Femur (tissue), 1 donor: Measurements from ENCODE around the gene GRID2IP.
A peak's percentile ranks its signal among the peaks of the same experiment; 100 is the strongest.
"Not testable (repeated sequence)": the region's sequence is repeated elsewhere in the genome, so short reads cannot be mapped to it uniquely, and the experiment has no call there.

Experiments used
- DNase-seq: peaks from one replicate; pipeline ENCODE4 v3.0.0-alpha.2; 2017

GRID2IP gene

DNA sequence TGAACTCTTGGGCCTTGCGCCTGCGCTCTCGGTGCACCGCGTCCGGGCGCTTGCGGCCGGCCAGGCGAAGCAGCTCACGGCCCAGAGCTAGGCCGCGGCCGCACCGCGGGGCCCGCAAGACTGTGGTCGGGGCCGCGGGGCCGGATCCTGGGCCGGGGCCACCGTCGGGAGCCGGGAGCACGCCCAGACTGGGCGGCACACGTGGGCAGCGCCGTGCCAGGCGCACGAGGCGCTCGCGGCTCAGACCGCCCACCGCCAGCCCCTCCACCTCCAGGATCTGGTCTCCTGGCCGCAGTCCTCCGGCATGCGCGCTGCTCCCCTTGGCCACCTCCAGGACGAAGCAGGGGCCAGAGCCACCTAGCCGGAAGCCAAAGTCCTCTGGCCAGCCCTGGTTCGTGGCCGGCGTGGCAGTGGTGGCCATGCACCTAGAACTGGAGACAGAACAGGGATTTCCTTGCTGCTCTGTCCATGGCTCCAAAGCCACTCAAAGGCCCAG, at the start of gene GRID2IP:
Gene GRID2IP (minus strand): TSS at position 446 of the 496 bp plus-strand sequence. CDS start 25 bp downstream, at position 421.
- no peak for DNase-seq

GRCh38 chr7:6600093-6600492, 48.8 kb upstream of the GRID2IP start:
- no peak for DNase-seq

DNA sequence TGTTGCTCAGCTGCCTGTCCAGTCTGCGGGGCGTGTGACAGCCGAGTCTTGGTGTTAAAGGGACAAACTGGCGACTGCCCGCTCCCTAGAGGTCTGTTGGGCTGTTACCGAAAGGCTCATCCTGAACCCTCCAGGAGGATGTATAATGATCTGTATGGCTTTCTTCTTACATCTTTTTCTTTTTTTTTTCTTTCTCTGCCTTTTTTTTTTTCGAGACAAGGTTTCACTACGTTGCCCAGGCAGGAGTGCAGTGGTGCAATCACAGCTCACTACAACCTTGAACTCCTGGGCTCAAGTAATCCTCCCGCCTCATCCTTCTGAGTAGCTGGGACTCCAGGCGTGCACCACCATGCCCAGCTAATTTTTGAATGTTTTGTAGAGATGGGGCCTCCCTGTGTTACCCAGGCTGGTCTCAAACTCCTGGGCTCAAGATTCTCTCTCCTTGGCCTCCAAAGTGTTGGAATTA, 39.4 kb upstream of the GRID2IP start:
- DNase-seq: no peak

GRCh38 chr7:6589829-6590644, 38.8 kb upstream of the GRID2IP start, which contains the start of gene INTS15:
Gene INTS15 (plus strand): TSS chr7:6590021. CDS start chr7:6590284, 263 bp downstream.
- DNase-seq: peak; percentile 87

DNA sequence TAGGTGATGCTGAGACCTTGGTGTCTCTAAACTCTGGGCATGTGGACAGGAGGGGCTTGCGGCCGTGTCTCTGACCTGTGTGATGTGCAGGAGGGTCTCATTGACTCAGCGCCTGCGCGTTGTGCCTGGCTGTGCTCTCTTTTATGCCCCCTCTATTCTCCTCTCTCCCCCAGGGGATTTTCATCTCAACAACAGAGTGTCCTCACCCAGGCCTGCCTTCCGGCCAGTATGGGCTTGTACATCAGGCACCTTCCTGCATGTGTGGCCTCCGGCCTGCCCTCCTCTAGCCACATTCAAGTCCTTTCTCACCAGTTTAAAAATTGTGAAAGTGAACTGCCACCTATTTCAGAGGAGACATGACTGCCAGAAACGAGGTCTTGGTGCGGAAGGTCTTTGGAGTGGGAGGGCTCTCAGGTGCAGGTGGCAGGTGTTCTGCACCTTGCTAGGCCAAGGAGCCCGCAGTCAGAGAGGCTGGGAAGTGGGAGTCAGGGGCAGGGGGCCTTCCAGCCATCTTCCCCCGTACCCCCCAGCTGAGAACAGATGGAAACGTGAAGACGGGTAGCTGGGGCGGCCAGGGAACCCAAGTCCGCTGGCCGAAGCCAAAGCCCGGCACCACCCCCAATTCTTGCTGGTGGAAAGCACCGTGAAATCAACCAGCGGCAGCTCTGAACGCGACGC, 38.0 kb upstream of the GRID2IP start:
- DNase-seq: no peak

- DNase-seq: no peak
These were observed 37.3 kb upstream of the GRID2IP start for GRCh38 chr7:6588566-6588965.

GRCh38 chr7:6585746-6586432, 34.6 kb upstream of the GRID2IP start:
- DNase-seq: not testable (repeated sequence)

- DNase-seq: no peak
These were observed 28.2 kb upstream of the GRID2IP start for GRCh38 chr7:6579446-6579845.

- no peak for DNase-seq
These were observed 27.1 kb upstream of the GRID2IP start for GRCh38 chr7:6578114-6579084.

DNA sequence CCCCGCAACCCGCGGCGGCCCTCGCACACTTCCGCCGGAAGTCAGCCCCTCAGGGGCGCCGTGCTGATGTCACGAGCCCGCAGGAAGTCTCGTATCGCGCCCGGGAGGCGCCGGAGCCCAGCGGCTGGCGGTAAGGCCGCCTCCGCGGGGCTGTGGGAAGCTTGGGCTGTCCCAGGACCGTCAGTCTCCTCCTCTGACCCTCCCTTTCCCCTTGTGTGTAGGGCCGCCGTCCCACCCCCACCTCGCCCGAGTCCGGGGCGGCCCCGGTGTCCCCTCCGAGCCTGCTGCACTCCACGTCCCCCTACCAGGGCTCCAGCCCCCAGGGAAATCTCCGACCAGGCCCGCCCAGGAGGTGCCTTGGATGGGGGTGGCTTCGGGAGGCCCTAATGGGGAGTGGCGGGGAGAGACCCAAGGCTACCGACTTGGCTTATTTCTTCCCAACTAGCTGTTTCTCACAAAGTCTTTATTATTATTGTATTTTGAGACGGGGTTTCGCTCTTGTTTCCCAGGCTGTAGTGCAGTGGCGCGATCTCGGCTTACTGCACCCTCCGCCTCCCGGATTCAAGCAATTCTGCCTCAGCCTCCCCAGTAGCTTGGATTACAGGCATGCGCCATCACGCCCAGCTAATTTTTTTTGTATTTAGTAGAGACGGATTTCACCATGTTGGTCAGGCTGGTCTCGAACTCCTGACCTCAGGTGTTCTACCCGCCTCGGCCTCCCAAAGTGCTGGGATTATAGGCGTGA, 26.3 kb upstream of the GRID2IP start, which contains the start of gene ZDHHC4:
Gene ZDHHC4 (plus strand): TSS at position 86 of the 745 bp plus-strand sequence. CDS start 3,108 bp downstream, outside the sequence.
- DNase-seq: peak; percentile 94

- not testable (repeated sequence) for DNase-seq
These were observed 25.7 kb upstream of the GRID2IP start for GRCh38 chr7:6576867-6577368.

GRCh38 chr7:6576024-6576866, 25.0 kb upstream of the GRID2IP start:
- no peak for DNase-seq

DNA sequence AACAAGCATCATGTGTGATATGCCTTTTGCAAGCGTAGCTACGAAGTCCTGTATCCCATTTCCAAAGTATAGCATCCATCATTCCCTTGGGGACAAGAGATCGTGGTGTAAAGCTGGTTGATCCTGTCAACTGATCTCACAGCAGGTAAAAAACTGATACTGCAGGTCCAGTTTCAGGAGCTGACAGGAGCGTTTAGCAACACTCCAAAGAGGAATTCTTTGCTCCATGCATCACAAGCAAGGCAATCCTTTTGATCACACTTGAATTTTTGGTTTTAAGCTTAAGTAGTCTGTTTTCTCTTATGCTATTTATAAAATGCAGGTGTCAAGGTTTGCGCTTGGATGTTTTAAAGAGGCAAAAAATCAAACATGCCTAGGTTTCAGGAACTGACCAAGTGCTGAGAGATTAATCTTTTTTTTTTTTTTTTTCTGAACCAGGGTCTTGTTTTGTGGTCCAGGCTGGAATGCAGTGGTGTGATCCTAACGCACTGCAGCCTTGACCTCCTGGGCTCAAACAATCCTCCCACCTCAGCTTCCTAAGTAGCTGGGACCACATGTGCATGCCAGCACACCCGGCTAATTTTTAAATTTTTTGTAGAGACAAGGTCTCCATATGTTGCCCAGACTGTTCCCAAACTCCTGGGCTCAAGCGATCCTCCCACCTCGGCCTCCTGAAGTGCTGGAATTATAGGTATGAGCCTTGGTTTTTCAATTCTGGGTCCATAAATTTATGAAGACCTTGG, 24.2 kb upstream of the GRID2IP start:
- DNase-seq: no peak

DNA sequence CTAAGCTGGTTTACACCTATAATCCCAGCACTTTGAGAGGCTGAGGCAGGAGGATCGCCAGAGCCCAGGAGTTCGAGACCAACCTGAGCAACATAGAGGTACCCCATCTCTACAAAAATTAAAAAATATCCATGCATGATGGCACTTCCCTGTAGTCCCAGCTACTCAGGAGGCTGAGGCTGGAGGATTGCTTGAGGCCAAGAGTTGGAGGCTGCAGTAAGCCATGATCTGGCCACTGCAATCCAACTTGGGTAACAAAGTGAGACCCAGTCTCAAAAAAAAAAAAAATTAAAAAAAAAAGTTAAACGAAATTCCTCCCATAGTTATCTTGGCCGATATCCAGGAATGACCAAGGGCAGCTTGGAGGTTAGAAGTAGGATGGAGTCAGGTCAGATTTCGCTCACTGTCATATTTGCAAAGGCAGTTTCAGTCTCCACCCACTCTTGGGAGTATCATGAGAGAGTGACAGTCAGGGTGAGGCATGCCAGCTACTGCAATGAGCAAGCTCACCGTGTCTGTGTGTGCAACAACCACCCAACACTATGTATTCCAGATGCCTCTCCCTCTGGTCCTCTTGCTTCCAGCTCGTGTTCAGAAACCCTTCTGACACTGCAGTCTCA, 20.0 kb upstream of the GRID2IP start:
- DNase-seq: no peak

- DNase-seq: no peak
These were observed 16.6 kb upstream of the GRID2IP start for GRCh38 chr7:6567886-6568285.

DNA sequence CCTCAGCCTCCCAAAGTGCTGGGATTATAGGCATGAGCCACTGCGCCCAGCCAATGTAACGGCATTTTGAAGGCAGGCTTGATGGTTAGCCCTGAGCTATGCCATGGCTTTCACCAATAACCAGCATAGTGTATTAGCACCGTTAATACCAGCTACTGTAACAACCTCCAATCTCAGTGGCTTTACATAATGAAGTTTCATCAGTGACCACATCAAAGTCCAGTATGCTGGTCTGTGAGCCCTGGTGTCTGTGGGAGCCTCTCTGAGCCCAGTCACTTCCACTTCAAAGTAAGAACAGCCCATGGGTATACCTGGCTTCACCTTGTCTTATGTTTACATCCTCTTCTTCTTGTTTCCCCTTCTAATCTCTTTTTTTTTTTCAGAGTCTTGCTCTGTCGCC, 14.4 kb upstream of the GRID2IP start:
- no peak for DNase-seq

DNA sequence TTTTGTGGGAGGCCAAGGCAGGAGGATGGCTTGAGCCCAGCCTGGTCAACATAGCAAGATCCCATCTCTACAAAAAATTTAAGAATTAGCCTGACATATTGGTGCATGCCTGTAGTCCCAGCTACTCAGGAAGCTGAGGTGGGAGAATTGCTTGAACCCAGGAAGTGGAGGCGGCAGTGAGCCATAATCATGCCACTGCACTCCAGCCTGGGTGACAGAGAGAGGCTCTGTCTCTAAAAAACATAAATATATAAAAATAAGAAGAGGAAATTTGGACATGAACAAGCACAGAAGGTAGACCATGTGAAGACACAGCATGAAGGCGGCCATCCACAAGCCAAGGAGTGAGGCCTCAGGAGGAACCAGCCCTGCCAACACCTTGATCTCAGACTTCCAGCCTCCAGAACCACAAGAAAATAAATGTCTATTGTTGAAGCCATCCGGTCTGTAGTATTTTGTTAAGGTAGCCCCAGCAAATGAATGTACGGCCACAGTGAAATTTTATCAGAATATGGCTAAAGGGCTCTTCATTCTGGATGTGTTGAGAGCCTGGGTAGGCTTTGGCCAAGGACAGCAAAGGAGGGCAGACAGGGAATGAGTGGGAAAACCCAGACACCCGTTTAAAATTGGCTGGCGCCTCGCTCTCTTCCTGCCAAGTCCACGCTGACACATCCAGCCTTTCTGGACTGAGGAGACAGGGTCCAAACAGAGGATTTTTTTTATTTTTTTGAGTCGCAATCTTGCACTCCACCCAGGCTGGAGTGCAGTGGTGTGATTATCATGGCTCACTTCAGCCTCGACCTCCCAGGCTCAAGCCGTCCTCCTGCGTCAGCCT, 12.9 kb upstream of the GRID2IP start:
- DNase-seq: no peak

- DNase-seq: no peak
These were observed 10.8 kb upstream of the GRID2IP start for GRCh38 chr7:6562106-6562505.
